ENCODE results near the gene C14orf180.

The C14orf180 gene
- 0 reads per million in 2 donors for total RNA-seq

DNA sequence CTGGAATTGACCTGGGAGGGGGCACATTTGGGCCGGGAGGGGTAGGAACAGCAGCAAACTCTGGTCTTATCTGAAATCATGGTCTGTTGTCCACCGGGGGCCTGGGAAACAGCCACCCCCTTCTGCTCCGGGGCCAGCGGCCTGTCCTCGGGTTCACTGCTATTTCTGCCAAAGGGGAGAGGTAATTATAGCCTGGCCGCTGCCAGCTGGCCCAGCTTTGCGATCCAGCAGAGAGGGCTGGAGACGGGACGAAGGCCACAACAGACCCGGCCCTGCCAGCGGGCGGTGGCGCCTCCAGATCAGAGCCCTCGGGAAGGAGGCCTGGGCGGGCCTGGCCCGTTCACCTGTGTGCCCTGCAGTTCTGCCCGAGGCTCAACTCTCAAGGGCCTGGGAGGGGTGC is at the start of gene C14orf180:
TSS of gene C14orf180 (plus strand) at position 258 of the 400 bp plus-strand sequence. CDS start 6,667 bp downstream, outside the sequence.
- no peak for DNase-seq

DNA sequence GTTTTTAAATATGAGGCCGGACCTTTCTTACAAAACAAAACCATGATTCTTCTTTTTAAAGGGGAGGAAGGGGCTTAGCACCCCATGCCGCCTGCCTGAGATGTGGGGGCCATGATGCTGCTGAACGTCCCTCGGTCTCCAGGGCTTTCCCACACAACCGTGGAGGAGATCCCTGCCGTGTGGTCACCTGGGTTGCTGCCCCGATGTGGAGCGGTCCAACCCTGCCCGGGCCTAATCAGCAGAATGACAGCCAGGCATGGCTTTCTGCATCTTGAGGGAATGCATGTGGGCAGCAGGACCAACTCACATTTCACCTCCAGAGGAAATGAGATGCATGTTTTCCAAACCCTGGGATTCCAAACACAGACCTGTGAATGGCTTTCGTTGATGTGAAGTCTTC is 48.9 kb upstream of the C14orf180 start:
- DNase-seq: no peak

DNA sequence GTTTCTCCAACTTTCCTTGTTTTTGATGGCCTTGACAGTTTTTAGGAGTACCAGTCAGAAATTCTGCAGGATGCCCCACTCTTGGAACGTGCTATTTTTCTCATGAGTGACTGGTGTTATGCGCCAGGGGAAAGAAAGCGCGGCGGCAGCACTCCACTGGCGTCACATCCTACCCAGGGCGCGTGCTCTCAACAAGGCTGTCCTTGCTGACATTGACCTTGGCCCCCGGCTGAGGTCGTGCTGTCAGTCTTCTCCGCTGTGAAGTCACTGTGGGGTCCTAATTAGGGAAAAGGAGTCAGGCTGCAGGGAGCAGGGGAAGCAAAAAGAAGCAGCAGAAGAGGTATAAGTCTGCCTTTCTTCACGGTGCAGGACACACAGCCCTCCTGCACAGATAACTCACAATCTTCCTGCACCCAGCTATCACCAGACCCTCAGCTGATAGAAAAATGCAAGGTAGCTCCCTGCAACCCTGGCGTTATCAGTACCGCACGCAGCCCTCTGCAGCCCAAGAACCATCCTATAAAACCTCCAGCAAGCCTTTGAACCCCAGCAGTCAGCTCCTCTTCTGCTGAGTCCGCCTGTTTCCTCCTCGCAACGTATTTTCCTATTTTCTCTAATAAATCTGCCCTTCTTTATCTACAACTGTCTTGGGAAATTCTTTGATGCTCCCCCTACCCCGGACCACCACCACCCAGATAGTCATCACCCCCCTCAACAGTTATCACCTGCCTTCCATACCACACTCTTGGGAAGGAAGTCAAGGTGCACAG is 48.0 kb upstream of the C14orf180 start:
- no peak for DNase-seq

DNA sequence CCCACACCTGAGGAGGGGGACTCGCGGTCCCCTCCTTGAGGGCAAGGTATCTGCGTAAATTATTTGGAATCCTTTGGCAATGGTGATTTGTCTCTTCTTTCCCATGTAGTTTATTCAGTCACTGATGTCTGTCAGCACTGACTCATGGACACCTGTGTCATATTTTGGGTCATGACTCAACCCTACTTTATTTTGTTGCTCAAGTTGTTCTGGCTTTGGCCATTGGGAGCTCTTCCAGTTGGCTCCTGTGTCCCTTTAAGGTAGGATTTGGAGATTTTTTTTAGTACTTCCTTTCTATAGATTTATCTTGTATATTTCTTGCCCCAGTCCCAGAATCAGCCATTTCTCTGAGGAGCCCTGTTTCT is 47.4 kb upstream of the C14orf180 start:
- no peak for DNase-seq

DNA sequence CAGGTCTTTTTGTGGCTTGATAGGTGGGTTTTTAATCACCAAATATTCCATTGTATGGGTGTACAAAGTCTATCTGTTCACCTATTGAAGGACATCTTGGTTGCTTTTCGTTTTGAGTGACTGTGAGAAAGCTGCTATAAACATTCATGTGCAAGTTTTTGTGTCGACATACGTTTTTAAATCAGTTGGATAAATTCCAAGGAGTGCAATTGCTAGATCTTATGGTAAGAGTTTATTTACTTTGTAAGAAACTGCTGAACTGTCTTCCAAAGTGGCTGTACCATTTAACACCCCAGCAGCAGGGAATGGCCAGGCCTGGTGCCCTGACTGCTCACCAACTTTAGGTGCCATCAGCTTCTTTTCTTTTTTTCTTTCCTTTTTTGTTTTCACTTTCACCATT is 45.5 kb upstream of the C14orf180 start:
- no peak for DNase-seq

DNA sequence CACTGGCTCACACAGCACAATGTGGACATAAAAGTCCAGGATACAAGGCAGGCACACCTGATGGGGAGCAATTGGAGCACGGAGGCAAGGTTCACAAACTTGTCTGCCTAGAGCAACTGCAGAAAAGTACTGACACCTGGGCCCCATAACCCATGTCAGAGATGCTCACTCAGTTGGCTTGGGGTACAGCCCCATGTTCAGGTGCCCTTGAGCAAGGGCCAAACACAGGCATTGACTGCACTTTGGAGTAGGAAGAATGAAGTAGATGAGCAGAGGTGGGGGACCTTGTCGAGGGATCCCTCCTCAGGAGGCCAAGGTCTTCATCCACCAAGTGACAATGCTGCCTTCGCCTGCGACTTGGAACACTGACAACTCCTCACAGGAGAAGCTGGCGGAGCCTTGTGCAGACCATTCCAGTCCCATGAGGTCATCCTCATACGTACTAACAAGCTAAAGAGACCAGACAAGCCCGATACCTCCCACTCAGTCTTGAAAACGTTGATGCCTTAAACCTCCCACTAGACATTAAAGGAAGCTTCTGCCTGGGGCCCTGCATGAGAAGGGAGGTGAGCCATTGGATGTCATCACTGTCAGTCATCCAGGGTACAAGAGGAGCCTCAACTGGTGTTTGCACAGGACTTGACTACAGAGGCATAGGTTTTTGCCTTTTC is 42.5 kb upstream of the C14orf180 start:
- no peak for DNase-seq

DNA sequence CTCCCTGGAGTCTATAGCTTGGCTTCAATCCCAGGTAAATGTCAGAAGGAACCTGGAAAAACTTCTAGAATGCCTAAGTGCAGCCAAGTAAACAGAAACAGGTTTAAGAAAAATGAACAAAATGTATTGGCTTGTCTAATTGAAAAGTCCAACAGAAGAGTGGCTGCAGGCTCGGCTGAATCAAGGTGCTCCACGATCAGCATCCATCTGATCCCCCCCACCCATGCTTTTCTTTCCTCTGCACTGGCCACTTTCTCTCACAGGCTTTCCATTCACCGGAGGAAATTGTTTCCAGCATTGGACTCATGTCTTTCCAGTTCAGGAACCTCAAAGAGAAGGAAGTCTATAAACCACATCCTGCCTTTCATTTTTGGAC is 42.0 kb upstream of the C14orf180 start:
- DNase-seq: no peak

DNA sequence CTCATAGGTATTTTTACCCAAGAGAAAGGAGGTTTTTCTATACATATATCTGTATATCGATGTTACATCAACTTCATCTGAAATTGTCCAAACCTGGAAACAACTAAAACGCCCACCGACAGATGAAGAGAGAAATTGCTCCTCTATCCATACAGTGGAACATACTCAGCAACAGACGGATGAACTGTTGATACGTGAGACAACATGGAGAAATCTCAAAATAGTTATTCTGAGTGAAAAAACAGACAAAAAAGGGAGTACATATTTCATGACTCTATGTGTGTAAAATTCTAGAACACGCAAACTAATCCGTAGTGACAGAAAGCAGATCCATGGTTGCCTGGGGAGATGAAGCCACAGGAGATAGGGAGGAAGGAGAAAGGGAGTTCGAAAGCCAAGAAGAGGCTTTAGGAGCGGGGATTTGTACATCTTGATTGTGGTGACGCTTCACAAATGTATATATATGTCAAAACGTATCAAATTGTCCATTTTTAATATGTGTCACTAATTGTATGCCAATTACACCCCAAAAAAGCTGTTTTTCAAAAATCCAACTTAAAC is 37.6 kb upstream of the C14orf180 start:
- DNase-seq: no peak

DNA sequence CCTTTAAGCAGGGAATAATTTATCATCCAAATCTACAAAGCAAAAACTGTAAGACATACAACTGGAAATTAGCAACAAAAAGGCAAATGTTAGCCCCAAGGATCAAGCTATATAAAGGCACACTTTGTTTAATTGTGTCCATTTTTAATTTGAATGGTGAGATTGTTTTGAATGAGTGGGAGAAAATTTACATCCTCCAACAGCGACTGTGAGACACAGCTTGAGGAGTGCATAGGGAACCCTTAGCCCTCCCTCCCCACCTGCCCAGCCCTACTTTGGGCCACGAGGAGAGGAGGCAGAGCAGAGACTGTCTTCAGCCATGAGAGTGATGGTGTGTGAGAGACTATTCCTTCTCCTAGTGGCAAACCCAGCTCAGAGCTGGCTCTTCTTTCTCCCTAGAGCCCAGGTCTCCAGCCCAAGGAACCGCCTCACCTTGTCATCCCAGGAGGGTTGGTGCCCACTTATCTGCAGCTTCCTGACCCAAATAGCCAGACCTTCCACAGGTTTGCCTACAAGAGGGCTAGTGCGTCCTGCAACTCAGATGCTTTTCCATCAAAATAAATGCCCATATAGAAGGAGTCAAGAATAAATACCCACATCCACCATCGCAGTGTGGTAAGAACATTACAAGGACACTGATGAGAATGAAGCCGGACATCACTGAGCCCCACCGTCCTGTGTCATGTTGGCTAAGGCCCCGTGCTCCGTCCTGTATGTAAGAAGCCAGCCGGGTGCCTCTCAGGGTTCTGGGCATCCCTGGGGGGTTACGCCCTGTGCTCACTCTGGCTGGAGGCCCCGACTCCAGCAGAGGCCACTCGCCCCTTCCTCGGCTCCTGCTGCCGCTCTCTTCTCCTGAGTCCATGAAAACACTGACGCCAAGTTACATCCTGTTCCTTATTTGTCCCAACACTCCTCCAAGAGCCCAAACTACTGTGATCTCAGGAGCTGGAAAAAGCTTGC is 36.4 kb upstream of the C14orf180 start:
- no peak for DNase-seq

DNA sequence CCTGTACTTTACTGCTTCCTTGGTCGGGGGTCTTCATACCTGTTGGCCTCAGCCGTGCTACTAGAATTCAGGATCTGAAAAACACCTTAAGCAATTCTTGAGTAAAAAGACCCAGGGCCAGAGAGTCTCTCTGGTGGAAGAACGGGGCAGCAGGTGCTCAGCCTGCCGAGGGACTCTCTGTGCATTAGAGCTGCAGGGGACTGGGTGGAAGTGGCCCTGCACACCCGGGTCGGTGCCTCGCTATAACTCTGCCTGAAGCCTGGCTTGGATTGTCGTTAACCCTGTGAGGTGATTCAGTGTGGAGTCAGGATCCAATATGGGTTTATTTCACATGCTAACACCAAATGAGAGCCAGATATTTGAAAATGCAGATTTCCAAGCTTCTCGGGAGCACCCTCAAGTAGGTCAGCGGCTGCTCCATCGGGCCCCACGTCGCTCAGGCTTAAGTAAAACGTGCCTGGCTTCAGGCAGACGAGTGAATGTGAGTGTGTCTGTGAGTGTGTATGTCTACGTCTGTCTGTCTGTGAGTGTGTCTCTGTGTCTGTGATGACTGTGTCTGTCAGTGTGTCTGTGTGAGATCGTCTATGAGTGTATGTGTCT is 35.1 kb upstream of the C14orf180 start:
- DNase-seq: no peak

DNA sequence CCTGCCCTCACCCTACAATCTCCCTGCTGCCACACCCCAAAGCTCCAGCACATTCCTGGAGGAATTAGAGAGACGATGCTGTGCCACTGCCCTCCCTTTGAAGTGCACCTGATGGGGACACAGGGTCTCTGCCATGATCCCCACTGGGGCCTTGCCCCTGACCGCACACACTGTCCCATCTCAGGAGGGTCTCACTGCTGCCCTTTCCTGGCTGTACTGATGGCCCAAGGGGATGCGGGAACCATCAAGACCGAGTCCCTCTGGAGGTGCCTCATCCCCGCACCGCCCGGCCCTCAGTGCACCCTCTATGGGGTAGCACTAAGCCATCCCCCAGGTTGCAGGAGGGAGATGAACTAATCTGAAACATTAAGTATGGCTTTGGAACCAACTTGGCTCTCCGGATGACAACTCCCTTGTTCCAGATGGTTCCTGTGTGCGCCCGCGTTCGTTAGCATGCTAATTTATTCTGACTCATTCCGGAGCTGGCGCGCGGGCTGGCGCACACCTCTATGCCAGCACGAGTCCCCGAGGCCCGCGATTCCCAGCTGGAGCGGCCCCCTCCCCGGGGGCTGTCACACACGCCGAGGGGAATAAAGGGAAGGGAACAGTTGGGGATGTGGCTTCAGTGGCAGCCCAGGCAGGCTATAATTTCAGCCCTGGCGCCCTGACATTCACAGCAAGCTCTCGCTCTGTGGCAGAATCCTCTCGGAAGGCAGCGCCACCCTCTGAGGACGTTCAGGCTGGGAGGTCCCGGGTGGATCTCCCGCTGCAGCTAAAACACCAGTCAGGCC is 34.2 kb upstream of the C14orf180 start:
- DNase-seq: no peak

DNA sequence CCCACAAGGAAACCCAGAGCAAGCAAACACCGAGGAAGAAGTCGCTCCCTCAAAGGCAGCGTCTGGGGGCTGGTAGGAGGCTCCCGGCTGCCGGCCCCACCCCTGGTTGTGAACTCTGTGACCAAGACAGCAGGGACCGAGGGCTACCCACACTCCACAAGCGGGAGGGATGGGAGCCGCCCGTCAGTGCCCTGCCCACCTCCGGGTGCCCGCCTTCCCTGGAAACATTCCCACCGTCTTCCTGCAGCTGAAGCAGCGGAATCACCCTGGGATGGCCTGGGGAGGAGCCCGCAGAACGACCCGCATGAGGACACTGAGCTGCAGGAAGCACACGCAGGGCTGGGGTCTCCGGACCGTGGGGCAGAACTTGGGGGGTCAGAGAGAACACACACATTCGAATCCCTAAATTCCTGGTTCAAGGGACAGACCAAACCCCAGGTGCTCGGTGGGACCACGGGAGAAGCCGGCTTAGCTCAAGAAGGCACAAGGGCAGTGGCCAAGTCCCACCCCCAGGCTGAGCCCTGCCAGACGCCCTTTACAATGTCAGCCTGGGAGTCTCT is 33.5 kb upstream of the C14orf180 start:
- DNase-seq: no peak

DNA sequence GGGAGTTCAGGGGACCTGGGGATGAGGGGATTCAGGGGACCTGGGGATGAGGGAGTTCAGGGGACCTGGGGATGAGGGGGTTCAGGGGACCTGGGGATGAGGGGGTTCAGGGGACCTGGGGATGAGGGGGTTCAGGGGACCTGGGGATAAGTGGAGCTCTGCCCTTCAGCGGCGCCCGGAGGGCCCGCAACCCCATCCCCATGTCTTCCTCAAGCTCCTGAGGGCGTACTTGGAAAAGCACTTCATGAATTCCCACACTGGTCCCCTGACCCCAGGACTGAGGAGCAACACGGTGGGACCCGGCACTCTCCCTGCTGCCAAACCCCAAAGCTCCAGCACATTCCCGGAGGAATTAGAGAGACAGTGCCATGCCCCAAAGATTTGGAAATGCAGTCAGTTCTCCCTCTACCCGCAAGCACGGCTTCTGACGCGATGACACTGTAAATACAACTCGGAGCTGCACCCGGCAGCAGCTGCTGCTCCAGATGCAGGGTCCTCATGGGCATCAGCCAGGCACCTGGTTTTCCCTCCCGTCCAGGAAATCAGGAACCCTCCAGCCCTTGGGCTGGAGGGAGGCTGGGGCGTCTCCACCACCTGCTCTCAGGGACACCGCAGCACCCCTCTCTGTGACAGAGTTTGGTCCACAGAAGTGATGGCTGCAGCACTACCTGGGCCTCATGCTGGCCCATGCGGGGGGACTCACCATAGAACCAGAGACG is 32.8 kb upstream of the C14orf180 start:
- no peak for DNase-seq

DNA sequence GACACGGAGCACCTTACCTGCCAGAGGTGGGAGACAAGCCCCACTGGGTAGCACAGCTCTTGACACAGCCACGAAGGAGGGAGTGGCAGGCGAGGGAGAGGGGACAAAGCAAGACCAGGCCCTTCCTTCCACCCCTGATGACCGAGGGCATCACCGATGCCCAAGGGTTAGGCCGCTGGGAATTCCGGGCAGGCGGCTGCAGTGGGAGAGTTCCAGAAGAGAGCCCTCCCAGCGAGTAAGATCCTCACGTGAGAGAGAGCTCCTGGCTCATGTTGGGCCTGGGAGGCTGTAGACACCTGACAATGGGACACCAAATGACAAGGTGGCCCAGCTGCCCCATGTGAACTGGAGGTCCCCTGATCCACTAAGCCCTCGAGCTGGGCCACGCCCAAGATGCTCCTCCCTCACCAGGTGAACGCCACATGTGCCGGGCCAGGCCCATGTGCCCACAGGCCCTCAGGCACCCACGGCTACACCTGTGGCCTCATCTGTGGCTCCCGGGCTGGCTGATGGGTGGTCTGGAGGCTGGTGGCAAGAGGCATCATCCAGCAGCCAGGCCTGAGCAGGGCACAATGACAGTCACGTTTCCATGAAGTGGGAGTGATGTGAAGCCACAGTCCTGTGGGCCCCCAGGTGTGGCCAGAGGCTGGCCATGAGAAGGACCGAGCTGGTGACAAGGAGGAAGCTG is 32.1 kb upstream of the C14orf180 start:
- DNase-seq: no peak

DNA sequence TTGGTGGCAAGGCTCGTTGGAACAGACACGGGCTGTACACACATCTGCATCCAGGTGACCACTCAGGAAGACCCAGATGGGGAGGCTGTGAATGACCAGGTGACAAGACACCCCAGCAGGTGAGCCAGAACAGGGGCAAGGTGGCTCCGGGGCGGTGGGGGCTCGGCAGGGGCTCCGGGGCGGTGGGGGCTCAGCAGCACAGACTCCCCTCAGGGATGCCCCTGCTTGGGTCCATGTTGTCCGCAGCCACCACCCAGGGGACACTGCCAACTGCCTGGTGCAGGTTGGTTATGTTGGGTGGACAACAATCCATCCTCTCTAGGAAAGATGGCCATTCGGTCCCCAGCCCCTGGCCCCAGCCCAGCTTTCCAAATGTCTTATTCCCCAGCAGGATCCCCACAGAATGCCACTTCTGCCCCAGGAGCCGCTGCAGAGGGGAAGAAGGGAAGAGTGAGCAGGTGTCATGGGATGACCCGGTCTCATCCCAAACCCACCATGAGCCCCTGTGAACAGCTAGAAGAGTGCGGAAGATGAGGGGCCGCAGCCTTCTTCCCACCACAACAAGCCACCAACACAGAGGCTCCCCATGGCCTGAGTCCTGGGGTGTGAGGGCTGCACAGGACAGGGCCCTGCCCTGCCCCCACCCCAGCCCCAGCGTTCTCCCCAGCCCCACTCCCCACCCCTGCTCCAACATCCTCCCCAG is 31.4 kb upstream of the C14orf180 start:
- no peak for DNase-seq

DNA sequence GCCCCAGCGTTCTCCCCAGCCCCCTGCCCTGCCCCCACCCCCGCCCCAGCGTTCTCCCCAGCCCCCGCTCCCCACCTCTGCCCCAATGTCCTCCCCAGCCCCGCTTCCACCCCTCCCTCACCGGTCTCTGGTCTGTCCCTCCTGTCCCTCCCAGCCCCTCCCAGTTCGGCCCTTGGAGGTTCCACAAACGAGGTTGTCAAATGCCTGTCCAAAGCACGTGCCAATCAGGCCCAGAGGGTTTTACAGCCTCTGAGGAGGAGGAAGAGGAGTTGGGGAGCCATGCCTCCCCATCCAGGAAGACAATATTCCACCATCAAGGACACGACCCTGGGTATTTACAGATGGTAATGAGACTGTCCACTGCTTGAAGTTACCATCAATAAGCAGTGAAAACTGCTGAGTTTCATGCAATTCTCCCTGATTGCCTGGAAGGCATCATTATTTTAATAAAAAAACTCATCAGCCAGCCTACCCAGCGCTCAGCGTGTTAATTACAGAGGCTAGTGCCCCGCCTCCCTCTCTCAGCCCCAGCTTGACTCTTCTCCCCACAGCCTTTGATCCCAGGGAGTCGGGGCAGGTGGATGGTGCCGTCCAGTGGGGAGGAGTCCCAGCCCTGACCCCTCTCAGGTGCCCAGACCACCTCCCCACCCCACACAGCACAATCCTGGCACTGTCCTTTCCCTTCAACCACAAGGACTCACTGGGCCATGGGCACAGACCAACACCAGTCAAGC is 30.6 kb upstream of the C14orf180 start:
- no peak for DNase-seq

DNA sequence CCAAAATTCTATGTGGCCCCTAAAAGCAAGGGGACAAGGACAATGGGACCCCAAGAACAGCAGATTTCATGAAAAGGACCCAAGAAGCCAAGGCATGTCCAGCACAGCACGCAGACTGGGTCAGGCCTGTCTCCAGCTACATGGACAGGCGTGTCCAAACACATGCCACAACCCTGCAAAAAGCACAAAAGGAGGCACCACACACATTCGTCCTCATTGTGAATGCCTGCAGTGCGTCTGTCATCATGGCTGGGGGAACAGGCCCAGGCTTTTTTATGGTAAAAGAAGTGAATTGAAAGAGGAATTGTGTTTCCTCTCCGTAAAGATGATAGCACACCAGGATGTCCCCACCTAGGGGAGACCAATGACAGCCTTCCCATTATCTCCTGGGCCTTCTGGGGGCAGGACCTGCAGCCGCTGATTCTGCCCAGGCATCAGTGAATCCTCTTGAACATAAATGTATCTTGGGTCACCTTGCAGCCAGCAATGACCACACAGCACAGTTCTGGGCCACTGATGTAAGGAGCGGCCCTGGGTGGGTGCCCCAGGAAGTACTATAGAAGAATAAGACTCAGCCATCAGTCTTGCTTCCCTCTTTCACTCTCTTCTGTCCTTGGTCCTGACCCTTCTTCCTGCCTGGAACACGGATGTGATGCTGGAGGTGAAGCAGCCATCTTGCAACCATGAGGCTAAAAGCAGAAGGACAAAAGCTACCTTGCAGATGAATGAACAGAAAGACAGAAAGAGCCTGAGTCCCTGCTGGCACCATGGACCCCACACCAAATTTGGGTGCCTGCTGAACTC is 29.8 kb upstream of the C14orf180 start:
- DNase-seq: no peak
